GM12878 (cell line): Measurements from ENCODE around the gene CES4A. TPM values are rescaled to one million over a fixed set of nuclear protein-coding genes. Genes with fewer than 3 reads are reported as not detected.
"Not testable (repeated sequence)": the region's sequence is repeated elsewhere in the genome, so short reads cannot be mapped to it uniquely, and the experiment has no call there.

Experiments
- ATAC-seq: fragments of 200-7000 bp; cut with Tn5 transposase; 3 replicates; pipeline ENCODE4 v1.9.1; 2020; ENCODE audit warnings: mild to moderate bottlenecking, moderate library complexity
- BruUV-seq: library from RNA; stranded (reverse); fragments of 400-500 nt; replicated peaks from 2 replicates; lab custom pipeline; 2021; lab: Mats Ljungman, UMichigan
- CTCF ChIA-PET: fragments of 300-600 bp; sonication (Branson Sonifier 250); formaldehyde crosslinking; extraction: SDS; loops from one replicate; lab custom pipeline; 2021; ENCODE audit warnings: inconsistent platforms; lab: Yijun Ruan, JAX
- POLR2A ChIA-PET: fragments of 350-600 bp; formaldehyde crosslinking; extraction: SDS; loops from one replicate; lab custom pipeline; 2021; ENCODE audit warnings: inconsistent platforms; lab: Charles Lee
- RAD21 ChIA-PET: fragments of 300-600 bp; sonication (Branson Sonifier 250); formaldehyde crosslinking; loops from one replicate; lab custom pipeline; 2023; ENCODE audit warnings: antibody characterized with exemption; ENCODE audit not compliant: unreplicated experiment; lab: Charles Lee
- SMC1A ChIA-PET: fragments of 300-600 bp; sonication (Branson Sonifier 250); formaldehyde crosslinking; loops from one replicate; lab custom pipeline; 2023; ENCODE audit not compliant: unreplicated experiment, uncharacterized antibody; lab: Charles Lee
- DNase-seq: peaks from one replicate; pipeline ENCODE4 v3.0.0-alpha.2; 2011; ENCODE audit warnings: low read depth, low spot score
- FAIRE-seq: peaks from 3 replicates; lab custom pipeline; 2011; peaks lifted over from hg19 to GRCh38; lab: Jason Lieb, UNC
- H2AFZ ChIP-seq: 2 replicates; pipeline ENCODE4 v1.6.0; 2011; ENCODE audit warnings: low read depth, low read length, control low read depth; ENCODE audit not compliant: control insufficient read depth
- H3K27ac ChIP-seq: 2 replicates; pipeline ENCODE4 v1.5.1; 2011; ENCODE audit warnings: control low read depth; ENCODE audit not compliant: control insufficient read depth, insufficient read depth
- H3K27me3 ChIP-seq, 2 experiments: replicated peaks in 1 of 2; 2 replicates each; pipeline versions ENCODE4 v1.6.0 to v1.6.1; 2011; ENCODE audit warnings: low read length in 1 of 2; ENCODE audit not compliant: control insufficient read depth in 2 of 2, insufficient read depth in 2 of 2
- H3K36me3 ChIP-seq, 2 experiments: 2 replicates each; pipeline ENCODE4 v1.5.1; 2011; ENCODE audit warnings: low read length in 1 of 2; ENCODE audit not compliant: control insufficient read depth in 2 of 2, insufficient read depth in 2 of 2
- H3K4me1 ChIP-seq: 2 replicates; pipeline ENCODE4 v1.6.1; 2011; ENCODE audit warnings: mild to moderate bottlenecking, low read length, moderate library complexity, mixed read lengths; ENCODE audit not compliant: control insufficient read depth, insufficient read depth
- H3K4me2 ChIP-seq: 2 replicates; pipeline ENCODE4 v1.6.0; 2011; ENCODE audit warnings: control low read depth; ENCODE audit not compliant: control insufficient read depth, insufficient read depth
- H3K4me3 ChIP-seq: fragments of 200-600 bp; sonication (generic); 2 replicates; pipeline ENCODE4 v1.5.1; 2016
- H3K79me2 ChIP-seq: 2 replicates; pipeline ENCODE4 v1.6.0; 2011; ENCODE audit warnings: low read length; ENCODE audit not compliant: control insufficient read depth, insufficient read depth
- H3K9ac ChIP-seq: 2 replicates; pipeline ENCODE4 v1.8.0; 2011; ENCODE audit warnings: low read length, control low read depth, mixed read lengths; ENCODE audit not compliant: control insufficient read depth, insufficient read depth
- H3K9me3 ChIP-seq: replicated peaks from 3 replicates; pipeline ENCODE4 v1.5.1; 2011; ENCODE audit warnings: mild to moderate bottlenecking, low read length; ENCODE audit not compliant: control insufficient read depth, insufficient read depth
- H4K20me1 ChIP-seq: 2 replicates; pipeline ENCODE4 v1.6.0; 2011; ENCODE audit not compliant: control insufficient read depth, insufficient read depth
- BACH1 ChIP-seq: fragments of 450-650 bp; IDR thresholded peaks from 2 replicates; pipeline ENCODE4 v1.6.1; 2017; ENCODE audit warnings: mild to moderate bottlenecking, borderline replicate concordance
- GATAD2B ChIP-seq: fragments of 450-650 bp; conservative IDR thresholded peaks from 2 replicates; pipeline ENCODE4 v1.6.1; 2017; ENCODE audit warnings: low read depth, mild to moderate bottlenecking, moderate library complexity
- HDAC6 ChIP-seq: fragments of 200-600 bp; sonication (generic); IDR thresholded peaks from one replicate; pipeline ENCODE4 v1.8.0; 2017; ENCODE audit warnings: antibody characterized with exemption; ENCODE audit not compliant: unreplicated experiment
- MAX ChIP-seq: IDR thresholded peaks from 2 replicates; pipeline ENCODE4 v1.6.1; 2012; ENCODE audit warnings: low read depth, low read length, improper control_type of control experiment
- MTA3 ChIP-seq: IDR thresholded peaks from 2 replicates; pipeline ENCODE4 v1.6.1; 2012; ENCODE audit warnings: low read length, inconsistent platforms, borderline replicate concordance
- RBBP5 ChIP-seq: fragments of 200-600 bp; sonication (generic); conservative IDR thresholded peaks from 2 replicates; pipeline ENCODE4 v1.6.1; 2016
- RELA ChIP-seq: fragments of 450-650 bp; IDR thresholded peaks from 2 replicates; pipeline ENCODE4 v1.8.0; 2014; ENCODE audit warnings: borderline replicate concordance; ENCODE audit not compliant: partially characterized antibody
- TBL1XR1 ChIP-seq: IDR thresholded peaks from 2 replicates; pipeline ENCODE4 v1.6.1; 2012; ENCODE audit warnings: low read depth, low read length, improper control_type of control experiment
- ZNF592 ChIP-seq: fragments of 450-650 bp; IDR thresholded peaks from 2 replicates; pipeline ENCODE4 v1.6.1; 2017; ENCODE audit warnings: mild to moderate bottlenecking, moderate library complexity
- WGBS: methylation state at CpG from one replicate; pipeline ENCODE4 v1.1.6; 2016; ENCODE audit warnings: low lambda C conversion rate; ENCODE audit not compliant: insufficient replicate concordance, insufficient coverage; ENCODE audit errors: missing lambda C conversion rate; 5-methylcytosine and 5-hydroxymethylcytosine counted together
- in situ Hi-C: fragments of 300-500 bp; cut with MboI; formaldehyde crosslinking; loops from 9 replicates; pipeline ENCODE4 v1.14.3; 2018; ENCODE audit warnings: mixed read lengths
- intact Hi-C: fragments of 100-400 bp; cut with micrococcal nuclease; formaldehyde crosslinking; loops from one replicate; pipeline ENCODE4 v1.14.2; 2022; ENCODE audit not compliant: unreplicated experiment
- polyA plus RNA-seq, 11 experiments: library from polyadenylated mRNA; depleted of rRNA in 4 of 11; unstranded in 6 of 11; stranded (reverse) in 5 of 11; fragments of >200 nt; fragmentation: Nextera tagmentation in 4 of 11; fragmentation: Illumina TruSeq in 1 of 11; extraction: Ambion mirVana in 4 of 11; extraction: Trizol in 1 of 11; gene quantifications; 1 replicate in 1 of 11; 2 replicates in 10 of 11; pipeline versions ENCODE4 v1.2.1 to v1.2.3, GENCODE V29; 2011 to 2016; ENCODE audit warnings: inconsistent platforms in 2 of 11, missing spikeins in 2 of 11, low read depth in 1 of 11
- total RNA-seq, 4 experiments: library from RNA; depleted of rRNA in 3 of 4; stranded (reverse); fragments of >200 nt in 3 of 4; fragmentation: Illumina TruSeq in 1 of 4; extraction: Trizol in 1 of 4; gene quantifications; 2 replicates each; pipeline versions ENCODE4 v1.2.1 to v1.2.3, GENCODE V29; 2013 to 2021

CES4A gene
- total and polyA plus RNA-seq, 10 of the 15 experiments (the other 5 are each of a cell fraction or from before 2014, with no cell fraction given), result 0.05 to 5.0 (median 2.1) TPM

- TF ChIP-seq GATAD2B (no peak), MAX (no peak), RELA (no peak), RBBP5 (no peak), HDAC6 (no peak), BACH1 (no peak), MTA3 (no peak), ZNF592 (no peak), TBL1XR1 (no peak)
- TF ChIP-seq, all 136 proteins: peak for 5
These were observed 34.2 kb upstream of the CES4A start (continued) for GRCh38 chr16:66954097-66954659.

GRCh38 chr16:66955363-66956153, 32.8 kb upstream of the CES4A start:
- H4K20me1 ChIP-seq, H3K4me2 ChIP-seq, ATAC-seq, BruUV-seq, POLR2A ChIA-PET, DNase-seq, H3K9ac ChIP-seq, H3K79me2 ChIP-seq, H2AFZ ChIP-seq, H3K9me3 ChIP-seq, FAIRE-seq, RAD21 ChIA-PET, H3K4me1 ChIP-seq, in situ Hi-C loops, H3K36me3 ChIP-seq, H3K27ac ChIP-seq, SMC1A ChIA-PET, H3K4me3 ChIP-seq, H3K27me3 ChIP-seq: not testable (repeated sequence)
- CTCF ChIA-PET, result interaction anchor here (1.3 to 1.4 kb wide), 3 partner anchors 60 to 215 kb away, joined by 3 to 4 read pairs (median 3); partner anchors contain the start of gene NOL3
- WGBS, result 82% methylated on average over 17 of the region's 17 CpGs
- intact Hi-C loops, result loop anchor here (10.0 kb wide), 1 partner anchor 59 kb away; no protein-coding TSS in a partner anchor

GRCh38 chr16:66956154-66956457, 32.3 kb upstream of the CES4A start:
- POLR2A ChIA-PET, H3K4me2 ChIP-seq, in situ Hi-C loops, H3K4me3 ChIP-seq, FAIRE-seq, H3K4me1 ChIP-seq, H3K36me3 ChIP-seq, DNase-seq, H4K20me1 ChIP-seq, H2AFZ ChIP-seq, ATAC-seq, BruUV-seq, RAD21 ChIA-PET, H3K9me3 ChIP-seq, H3K27ac ChIP-seq, H3K9ac ChIP-seq, H3K79me2 ChIP-seq, H3K27me3 ChIP-seq: not testable (repeated sequence)
- ChIA-PET CTCF (interaction anchor here (0.6 to 1.6 kb wide), 5 partner anchors 61 to 1011 kb away, joined by 3 to 9 read pairs (median 3); partner anchors contain the start of gene NOL3), SMC1A (interaction anchor here (0.9 kb wide), 1 partner anchor 11 kb away, joined by 4 read pairs; no protein-coding TSS in a partner anchor)
- intact Hi-C loops, result loop anchor here (10.0 kb wide), 1 partner anchor 59 kb away; no protein-coding TSS in a partner anchor
- 46% methylated on average over 1 of the region's 1 CpG for whole genome bisulfite sequencing
